SK-N-SH (cell line): Measurements from ENCODE around the gene KRCC1. TPM values are rescaled to one million over a fixed set of nuclear protein-coding genes. Genes with fewer than 3 reads are reported as not detected.

ENCODE experiments used
- CTCF ChIA-PET: fragments of 300-600, 350-600 bp; formaldehyde crosslinking; extraction: SDS; loops from one replicate; lab custom pipeline; 2021; lab: Yijun Ruan, JAX
- POLR2A ChIA-PET: fragments of 350-600 bp; sonication (Branson Sonifier 250); formaldehyde crosslinking; extraction: SDS; loops from one replicate; lab custom pipeline; 2020; ENCODE audit warnings: antibody characterized with exemption, inconsistent platforms; lab: Yijun Ruan, JAX
- DNase-seq: peaks from one replicate; pipeline ENCODE4 v3.0.0; 2012
- H2AFZ ChIP-seq: fragments of 200-600 bp; sonication (generic); 2 replicates; pipeline ENCODE4 v1.8.1; 2016; ENCODE audit warnings: antibody characterized with exemption, mild to moderate bottlenecking, low read depth
- H3F3A ChIP-seq: fragments of 200-600 bp; sonication (generic); replicated peaks from 2 replicates; pipeline ENCODE3; 2016; ENCODE audit warnings: antibody characterized with exemption, mild to moderate bottlenecking; ENCODE audit not compliant: insufficient read depth
- H3K27ac ChIP-seq, 2 experiments: fragments of 200-500 bp in 1 of 2; fragments of 200-600 bp in 1 of 2; sonication (Bioruptor generic) in 1 of 2; sonication (generic), shearing (Covaris generic) in 1 of 2; 2 replicates each; pipeline versions ENCODE4 v1.5.1 to v1.6.1; 2014 to 2016; ENCODE audit warnings: low read depth in 2 of 2, inconsistent platforms in 1 of 2, low read length in 1 of 2, mild to moderate bottlenecking in 1 of 2, mixed read lengths in 1 of 2
- H3K27me3 ChIP-seq: fragments of 200-600 bp; sonication (generic), shearing (Covaris generic); 2 replicates; pipeline ENCODE4 v1.6.1; 2016; ENCODE audit warnings: mixed run types; ENCODE audit not compliant: insufficient read depth
- H3K36me3 ChIP-seq, 2 experiments: fragments of 200-500 bp in 1 of 2; fragments of 200-600 bp in 1 of 2; sonication (Bioruptor generic) in 1 of 2; sonication (generic) in 1 of 2; replicated peaks in 1 of 2; 2 replicates each; pipeline versions ENCODE3 to v1.5.1; 2014 to 2016; ENCODE audit warnings: low read length in 1 of 2, mild to moderate bottlenecking in 1 of 2; ENCODE audit not compliant: insufficient read depth in 2 of 2, control insufficient read depth in 1 of 2
- H3K4me1 ChIP-seq, 2 experiments: fragments of 200-500 bp in 1 of 2; fragments of 200-600 bp in 1 of 2; sonication (Bioruptor generic) in 1 of 2; sonication (generic), shearing (Covaris generic) in 1 of 2; 2 replicates each; pipeline versions ENCODE4 v1.5.1 to v1.6.1; 2014 to 2016; ENCODE audit warnings: low read depth in 1 of 2, low read length in 1 of 2, mixed run types in 1 of 2; ENCODE audit not compliant: insufficient read depth in 2 of 2, control insufficient read depth in 1 of 2
- H3K4me2 ChIP-seq: fragments of 200-600 bp; sonication (generic), shearing (Covaris generic); 2 replicates; pipeline ENCODE4 v1.6.1; 2017; ENCODE audit warnings: mixed run types
- H3K4me3 ChIP-seq, 2 experiments: fragments of 200-500 bp in 1 of 2; fragments of 200-600 bp in 1 of 2; sonication (Bioruptor generic) in 1 of 2; sonication (generic), shearing (Covaris generic) in 1 of 2; 2 replicates each; pipeline versions ENCODE4 v1.5.1 to v1.8.1; 2014 to 2016; ENCODE audit warnings: low read depth in 2 of 2, inconsistent platforms in 1 of 2, low read length in 1 of 2, mild to moderate bottlenecking in 1 of 2, mixed read lengths in 1 of 2, moderate library complexity in 1 of 2
- H3K79me2 ChIP-seq: fragments of 200-600 bp; sonication (generic); 2 replicates; pipeline ENCODE4 v1.8.1; 2017; ENCODE audit warnings: mild to moderate bottlenecking; ENCODE audit not compliant: insufficient read depth
- H3K9ac ChIP-seq: fragments of 200-600 bp; sonication (generic); 2 replicates; pipeline ENCODE4 v1.6.1; 2017; ENCODE audit warnings: mixed run types
- H3K9me2 ChIP-seq: fragments of 200-600 bp; sonication (generic); 2 replicates; pipeline ENCODE4 v1.6.1; 2017; ENCODE audit warnings: mixed run types
- H3K9me3 ChIP-seq: fragments of 200-600 bp; sonication (generic); 2 replicates; pipeline ENCODE4 v1.6.1; 2017; ENCODE audit warnings: mixed run types, mild to moderate bottlenecking, moderate library complexity
- H4K20me1 ChIP-seq: fragments of 200-600 bp; sonication (generic); 2 replicates; pipeline ENCODE4 v1.6.1; 2017; ENCODE audit warnings: mild to moderate bottlenecking, mixed run types; ENCODE audit not compliant: insufficient read depth
- CHD2 ChIP-seq: fragments of 150-350 bp; IDR thresholded peaks from 2 replicates; pipeline ENCODE4 v1.6.1; 2018; ENCODE audit warnings: low read length; ENCODE audit not compliant: partially characterized antibody
- EP300 ChIP-seq, 2 experiments: IDR thresholded peaks; 2 replicates each; pipeline versions ENCODE4 v1.4.0 to v1.6.1; 2012; ENCODE audit warnings: borderline replicate concordance in 1 of 2, low read depth in 1 of 2, low read length in 1 of 2
- EZH2phosphoT487 ChIP-seq: fragments of 200-600 bp; sonication (generic); IDR thresholded peaks from 2 replicates; pipeline ENCODE4 v1.6.1; 2017; ENCODE audit warnings: low read depth, mixed run types, mild to moderate bottlenecking, antibody characterized with exemption, moderate library complexity, borderline replicate concordance
- FOSL2 ChIP-seq: IDR thresholded peaks from 2 replicates; pipeline ENCODE4 v1.4.0; 2012; ENCODE audit warnings: low read depth, mild to moderate bottlenecking, moderate library complexity, borderline replicate concordance
- FOXJ3 ChIP-seq: sonication (generic); formaldehyde crosslinking; IDR thresholded peaks from 2 replicates; pipeline ENCODE4 v1.5.1; 2020; ENCODE audit warnings: mild to moderate bottlenecking, missing genetic modification reagents
- FOXM1 ChIP-seq: IDR thresholded peaks from 2 replicates; pipeline ENCODE4 v1.4.0; 2012; ENCODE audit warnings: low read depth, mild to moderate bottlenecking
- GATA2 ChIP-seq: sonication (generic); formaldehyde crosslinking; IDR thresholded peaks from 2 replicates; pipeline ENCODE4 v1.5.0; 2020; ENCODE audit warnings: mild to moderate bottlenecking, missing genetic modification reagents
- POLR2AphosphoS5 ChIP-seq: IDR thresholded peaks from 2 replicates; pipeline ENCODE4 v1.6.1; 2012; ENCODE audit warnings: low read depth, low read length
- RFX5 ChIP-seq: IDR thresholded peaks from 2 replicates; pipeline ENCODE4 v1.6.1; 2012; ENCODE audit warnings: mild to moderate bottlenecking, improper control_type of control experiment, low read length
- RXRA ChIP-seq: IDR thresholded peaks from 2 replicates; pipeline ENCODE4 v1.4.0; 2012; ENCODE audit warnings: low read depth, mild to moderate bottlenecking, borderline replicate concordance
- TCF12 ChIP-seq: IDR thresholded peaks from 2 replicates; pipeline ENCODE4 v1.4.0; 2012
- TEAD4 ChIP-seq: IDR thresholded peaks from 2 replicates; pipeline ENCODE4 v1.4.0; 2012; ENCODE audit warnings: mild to moderate bottlenecking, borderline replicate concordance; ENCODE audit not compliant: insufficient read depth
- WGBS: methylation state at CpG from one replicate; pipeline ENCODE4 v1.1.6; 2017; ENCODE audit warnings: low lambda C conversion rate; 5-methylcytosine and 5-hydroxymethylcytosine counted together
- polyA plus RNA-seq, 3 experiments: library from polyadenylated mRNA; depleted of rRNA; stranded (reverse); fragments of >200 nt; gene quantifications; 2 replicates each; pipeline ENCODE4 v1.2.3, GENCODE V29; 2012
- TF ChIP-seq, protein P1 (sequence below): IDR thresholded peaks from 2 replicates; pipeline ENCODE4 v1.4.0; 2012; ENCODE audit warnings: low read depth, borderline replicate concordance
- TF ChIP-seq, protein P2 (sequence below): fragments of 200-600 bp; sonication (generic); IDR thresholded peaks from 2 replicates; pipeline ENCODE4 v1.6.1; 2017; ENCODE audit warnings: antibody characterized with exemption, mild to moderate bottlenecking, moderate library complexity
- TF ChIP-seq, protein P3 (sequence below): IDR thresholded peaks from 2 replicates; pipeline ENCODE4 v1.4.0; 2012; ENCODE audit warnings: low read depth, borderline replicate concordance

KRCC1 gene
- polyA plus RNA-seq, 1 of the 3 experiments (the other 2 are of a cell fraction) = 10.7 TPM

GRCh38 chr2:88016086-88016959, 39.3 kb downstream of the KRCC1 start, which contains the start of gene RNU2-63P (continued):
- TF ChIP-seq, protein P1, sequence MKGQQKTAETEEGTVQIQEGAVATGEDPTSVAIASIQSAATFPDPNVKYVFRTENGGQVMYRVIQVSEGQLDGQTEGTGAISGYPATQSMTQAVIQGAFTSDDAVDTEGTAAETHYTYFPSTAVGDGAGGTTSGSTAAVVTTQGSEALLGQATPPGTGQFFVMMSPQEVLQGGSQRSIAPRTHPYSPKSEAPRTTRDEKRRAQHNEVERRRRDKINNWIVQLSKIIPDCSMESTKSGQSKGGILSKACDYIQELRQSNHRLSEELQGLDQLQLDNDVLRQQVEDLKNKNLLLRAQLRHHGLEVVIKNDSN = no peak
- TF ChIP-seq FOSL2 (peak; percentile 27; the same call in 1 of the 2 replicates), FOXJ3 (CRISPR knock-in tag) (no peak), GATA2 (CRISPR knock-in tag) (peak; percentile 58), EZH2phosphoT487 (no peak)
- TF ChIP-seq, protein P2, sequence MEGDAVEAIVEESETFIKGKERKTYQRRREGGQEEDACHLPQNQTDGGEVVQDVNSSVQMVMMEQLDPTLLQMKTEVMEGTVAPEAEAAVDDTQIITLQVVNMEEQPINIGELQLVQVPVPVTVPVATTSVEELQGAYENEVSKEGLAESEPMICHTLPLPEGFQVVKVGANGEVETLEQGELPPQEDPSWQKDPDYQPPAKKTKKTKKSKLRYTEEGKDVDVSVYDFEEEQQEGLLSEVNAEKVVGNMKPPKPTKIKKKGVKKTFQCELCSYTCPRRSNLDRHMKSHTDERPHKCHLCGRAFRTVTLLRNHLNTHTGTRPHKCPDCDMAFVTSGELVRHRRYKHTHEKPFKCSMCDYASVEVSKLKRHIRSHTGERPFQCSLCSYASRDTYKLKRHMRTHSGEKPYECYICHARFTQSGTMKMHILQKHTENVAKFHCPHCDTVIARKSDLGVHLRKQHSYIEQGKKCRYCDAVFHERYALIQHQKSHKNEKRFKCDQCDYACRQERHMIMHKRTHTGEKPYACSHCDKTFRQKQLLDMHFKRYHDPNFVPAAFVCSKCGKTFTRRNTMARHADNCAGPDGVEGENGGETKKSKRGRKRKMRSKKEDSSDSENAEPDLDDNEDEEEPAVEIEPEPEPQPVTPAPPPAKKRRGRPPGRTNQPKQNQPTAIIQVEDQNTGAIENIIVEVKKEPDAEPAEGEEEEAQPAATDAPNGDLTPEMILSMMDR = no peak
- TF ChIP-seq, protein P3, sequence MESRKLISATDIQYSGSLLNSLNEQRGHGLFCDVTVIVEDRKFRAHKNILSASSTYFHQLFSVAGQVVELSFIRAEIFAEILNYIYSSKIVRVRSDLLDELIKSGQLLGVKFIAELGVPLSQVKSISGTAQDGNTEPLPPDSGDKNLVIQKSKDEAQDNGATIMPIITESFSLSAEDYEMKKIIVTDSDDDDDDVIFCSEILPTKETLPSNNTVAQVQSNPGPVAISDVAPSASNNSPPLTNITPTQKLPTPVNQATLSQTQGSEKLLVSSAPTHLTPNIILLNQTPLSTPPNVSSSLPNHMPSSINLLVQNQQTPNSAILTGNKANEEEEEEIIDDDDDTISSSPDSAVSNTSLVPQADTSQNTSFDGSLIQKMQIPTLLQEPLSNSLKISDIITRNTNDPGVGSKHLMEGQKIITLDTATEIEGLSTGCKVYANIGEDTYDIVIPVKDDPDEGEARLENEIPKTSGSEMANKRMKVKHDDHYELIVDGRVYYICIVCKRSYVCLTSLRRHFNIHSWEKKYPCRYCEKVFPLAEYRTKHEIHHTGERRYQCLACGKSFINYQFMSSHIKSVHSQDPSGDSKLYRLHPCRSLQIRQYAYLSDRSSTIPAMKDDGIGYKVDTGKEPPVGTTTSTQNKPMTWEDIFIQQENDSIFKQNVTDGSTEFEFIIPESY = peak; percentile 83

DNA sequence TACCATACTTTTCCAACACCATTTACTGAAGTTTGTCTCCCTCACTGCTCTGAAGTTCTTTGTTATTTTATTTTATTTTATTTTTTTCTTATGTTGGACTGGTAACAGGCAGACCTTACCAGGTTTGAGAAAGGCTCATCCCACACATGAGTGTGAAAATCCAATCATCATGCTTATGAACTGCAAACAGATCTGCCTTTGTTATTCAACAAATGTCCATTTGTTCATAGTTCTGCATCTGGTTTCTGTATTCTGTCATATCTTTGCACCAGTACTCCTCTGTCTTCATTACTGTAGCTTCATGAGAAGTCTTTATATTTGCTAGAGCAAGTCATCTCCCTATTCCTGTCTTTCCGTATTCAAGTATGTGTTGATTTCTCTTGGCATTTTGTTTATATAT, 44.6 kb downstream of the KRCC1 start:
- TF ChIP-seq, protein P3 = no peak
- TF ChIP-seq RFX5 (no peak), EP300 (IDR thresholded peaks at IDR 0.05; ENCODE audit: borderline replicate concordance in 1 of 2, low read depth in 1 of 2, low read length in 1 of 2) (no peak), TEAD4 (no peak), TCF12 (no peak), POLR2AphosphoS5 (no peak), RXRA (no peak), CHD2 (no peak), FOXM1 (no peak)
- Histone ChIP-seq H3K4me1 (no peaks in the 10 kb centered on the region; a peak in 1 of 4 replicates), H3K27ac (no peak overlapping the region), H3K9ac (no peak overlapping the region), H3K36me3 (no peaks in the 10 kb centered on the region), H3F3A (peaks cover 8% of the 10 kb centered on the region), H3K79me2 (no peaks in the 10 kb centered on the region), H3K9me3 (no peaks in the 10 kb centered on the region), H2AFZ (no peak overlapping the region), H3K4me3 (no peak overlapping the region), H3K4me2 (no peak overlapping the region), H3K9me2 (no peaks in the 10 kb centered on the region), H3K27me3 (no peaks in the 10 kb centered on the region), H4K20me1 (no peaks in the 10 kb centered on the region)
- ChIA-PET POLR2A (no interaction called here), CTCF (interaction anchor here (1.8 kb wide), 1 partner anchor 9 kb away, joined by 16 read pairs; no protein-coding TSS in a partner anchor)
- DNase-seq = no peak
- WGBS = 65% methylated on average over 1 of the region's 1 CpG
